Measurements from ENCODE around the gene TPTE2. TPM values are rescaled to one million over a fixed set of nuclear protein-coding genes. Genes with fewer than 3 reads are reported as not detected.
"Not testable (repeated sequence)": the region's sequence is repeated elsewhere in the genome, so short reads cannot be mapped to it uniquely, and the experiment has no call there.

Gene TPTE2
- total RNA-seq: under 1 TPM; 0.22 to 0.30 TPM

- H3K27ac Mint-ChIP-seq; H3K4me3 Mint-ChIP-seq; ATAC-seq (replicated peaks in 1 of 2); H3K4me1 Mint-ChIP-seq (ENCODE audit: low read depth); H3K9me3 Mint-ChIP-seq; DNase-seq; H3K27me3 Mint-ChIP-seq (ENCODE audit: low read depth); H3K36me3 Mint-ChIP-seq (ENCODE audit: insufficient read depth in 2 of 2): not testable (repeated sequence)
Observed at GRCh38 chr13:19561127-19561582, at the start of gene TPTE2. TSS of gene TPTE2 (minus strand) at chr13:19561532. CDS start at chr13:19503234, 58,298 bp downstream.

- H3K36me3 Mint-ChIP-seq (ENCODE audit: insufficient read depth in 2 of 2): peaks cover 5 to 21% of the 10 kb centered on the region in 2 donors
- ATAC-seq (replicated peaks in 1 of 2): no peak
- H3K4me3 Mint-ChIP-seq: no peak overlapping the region
- H3K4me1 Mint-ChIP-seq (ENCODE audit: low read depth): peaks cover 4% of the 10 kb centered on the region
- no peak overlapping the region for H3K27ac Mint-ChIP-seq
- H3K27me3 Mint-ChIP-seq (ENCODE audit: low read depth): peaks cover 24% of the 10 kb centered on the region
- H3K9me3 Mint-ChIP-seq: peaks cover 2 to 3% of the 10 kb centered on the region in 2 donors
- no peak for DNase-seq
Observed at GRCh38 chr13:19607523-19608078, 46.3 kb upstream of the TPTE2 start.

- Mint-ChIP-seq H3K4me1 (ENCODE audit: low read depth) (peaks cover 4% of the 10 kb centered on the region), H3K9me3 (peaks cover 2 to 3% of the 10 kb centered on the region in 2 donors), H3K36me3 (ENCODE audit: insufficient read depth in 2 of 2) (peaks cover 5 to 21% of the 10 kb centered on the region in 2 donors), H3K4me3 (no peak overlapping the region), H3K27ac (no peak overlapping the region), H3K27me3 (ENCODE audit: low read depth) (peaks cover 25% of the 10 kb centered on the region)
- no peak for ATAC-seq (replicated peaks in 1 of 2)
- no peak for DNase-seq
Observed at GRCh38 chr13:19606737-19607136, 45.4 kb upstream of the TPTE2 start.

GRCh38 chr13:19606152-19606551 lies 44.8 kb upstream of the TPTE2 start:
- peaks cover 4% of the 10 kb centered on the region for H3K4me1 Mint-ChIP-seq (ENCODE audit: low read depth)
- H3K27ac Mint-ChIP-seq: no peak overlapping the region
- H3K9me3 Mint-ChIP-seq: peaks cover 2 to 3% of the 10 kb centered on the region in 2 donors
- ATAC-seq (replicated peaks in 1 of 2) (no peak), DNase-seq (no peak)
- H3K36me3 Mint-ChIP-seq (ENCODE audit: insufficient read depth in 2 of 2): peaks cover 5 to 21% of the 10 kb centered on the region in 2 donors
- no peak overlapping the region for H3K4me3 Mint-ChIP-seq
- H3K27me3 Mint-ChIP-seq (ENCODE audit: low read depth): peaks cover 25% of the 10 kb centered on the region

- H3K4me3 Mint-ChIP-seq: no peak overlapping the region
- H3K27ac Mint-ChIP-seq: no peak overlapping the region
- H3K36me3 Mint-ChIP-seq (ENCODE audit: insufficient read depth in 2 of 2): peaks cover 5 to 21% of the 10 kb centered on the region in 2 donors
- H3K27me3 Mint-ChIP-seq (ENCODE audit: low read depth): peaks cover 25% of the 10 kb centered on the region
- ATAC-seq (replicated peaks in 1 of 2): no peak
- peaks cover 4% of the 10 kb centered on the region for H3K4me1 Mint-ChIP-seq (ENCODE audit: low read depth)
- peaks cover 2 to 3% of the 10 kb centered on the region in 2 donors for H3K9me3 Mint-ChIP-seq
- DNase-seq: no peak
Observed at GRCh38 chr13:19605161-19605955, 44.0 kb upstream of the TPTE2 start.

GRCh38 chr13:19604306-19604705 lies 43.0 kb upstream of the TPTE2 start:
- ATAC-seq (replicated peaks in 1 of 2): no peak
- Mint-ChIP-seq H3K4me3 (no peak overlapping the region), H3K27ac (no peak overlapping the region)

GRCh38 chr13:19601749-19602725 lies 40.7 kb upstream of the TPTE2 start:
- Mint-ChIP-seq H3K36me3 (ENCODE audit: insufficient read depth in 2 of 2) (peaks cover 5 to 12% of the 10 kb centered on the region in 2 donors), H3K27me3 (ENCODE audit: low read depth) (peaks cover 37% of the 10 kb centered on the region), H3K27ac (no peak overlapping the region), H3K9me3 (peaks cover 2 to 3% of the 10 kb centered on the region in 2 donors), H3K4me3 (peak overlapping the region; percentile 63 to 67), H3K4me1 (ENCODE audit: low read depth) (no peaks in the 10 kb centered on the region)
- DNase-seq (peak; percentile 66 to 68), ATAC-seq (replicated peaks in 1 of 2) (peak; percentile 93 to 97)

More at GRCh38 chr13:19604306-19604705, 43.0 kb upstream of the TPTE2 start:
- Mint-ChIP-seq H3K36me3 (ENCODE audit: insufficient read depth in 2 of 2) (peaks cover 5 to 21% of the 10 kb centered on the region in 2 donors), H3K27me3 (ENCODE audit: low read depth) (peaks cover 32% of the 10 kb centered on the region), H3K9me3 (peaks cover 2 to 3% of the 10 kb centered on the region in 2 donors), H3K4me1 (ENCODE audit: low read depth) (peaks cover 4% of the 10 kb centered on the region)
- no peak for DNase-seq

- H3K4me3 Mint-ChIP-seq: no peak overlapping the region
Observed at GRCh38 chr13:19597523-19597922, 36.2 kb upstream of the TPTE2 start.

GRCh38 chr13:19596960-19597361 lies 35.6 kb upstream of the TPTE2 start:
- DNase-seq (no peak), ATAC-seq (replicated peaks in 1 of 2) (no peak)
- no peaks in the 10 kb centered on the region for H3K4me1 Mint-ChIP-seq (ENCODE audit: low read depth)
- H3K27ac Mint-ChIP-seq: no peak overlapping the region
- no peak overlapping the region for H3K4me3 Mint-ChIP-seq
- peaks cover 23% of the 10 kb centered on the region for H3K27me3 Mint-ChIP-seq (ENCODE audit: low read depth)
- no peaks in the 10 kb centered on the region for H3K36me3 Mint-ChIP-seq (ENCODE audit: insufficient read depth in 2 of 2)
- H3K9me3 Mint-ChIP-seq: no peaks in the 10 kb centered on the region

More at GRCh38 chr13:19597523-19597922, 36.2 kb upstream of the TPTE2 start:
- no peaks in the 10 kb centered on the region for H3K36me3 Mint-ChIP-seq (ENCODE audit: insufficient read depth in 2 of 2)
- no peaks in the 10 kb centered on the region for H3K4me1 Mint-ChIP-seq (ENCODE audit: low read depth)
- ATAC-seq (replicated peaks in 1 of 2): no peak
- no peaks in the 10 kb centered on the region for H3K9me3 Mint-ChIP-seq
- no peak for DNase-seq
- no peak overlapping the region for H3K27ac Mint-ChIP-seq
- peaks cover 24% of the 10 kb centered on the region for H3K27me3 Mint-ChIP-seq (ENCODE audit: low read depth)

GRCh38 chr13:19596086-19596485 lies 34.8 kb upstream of the TPTE2 start:
- ATAC-seq (replicated peaks in 1 of 2) (no peak), DNase-seq (no peak)
- no peaks in the 10 kb centered on the region for H3K36me3 Mint-ChIP-seq (ENCODE audit: insufficient read depth in 2 of 2)
- no peak overlapping the region for H3K4me3 Mint-ChIP-seq
- H3K27me3 Mint-ChIP-seq (ENCODE audit: low read depth): peaks cover 23% of the 10 kb centered on the region
- no peaks in the 10 kb centered on the region for H3K9me3 Mint-ChIP-seq
- H3K4me1 Mint-ChIP-seq (ENCODE audit: low read depth): no peaks in the 10 kb centered on the region
- no peak overlapping the region for H3K27ac Mint-ChIP-seq

GRCh38 chr13:19592657-19593180 lies 31.4 kb upstream of the TPTE2 start:
- DNase-seq (no peak), ATAC-seq (replicated peaks in 1 of 2) (no peak)
- H3K36me3 Mint-ChIP-seq (ENCODE audit: insufficient read depth in 2 of 2): no peaks in the 10 kb centered on the region
- H3K9me3 Mint-ChIP-seq: no peaks in the 10 kb centered on the region
- H3K27me3 Mint-ChIP-seq (ENCODE audit: low read depth): peaks cover 10% of the 10 kb centered on the region
- H3K4me1 Mint-ChIP-seq (ENCODE audit: low read depth): no peaks in the 10 kb centered on the region
- H3K4me3 Mint-ChIP-seq: no peak overlapping the region
- no peak overlapping the region for H3K27ac Mint-ChIP-seq

- no peak overlapping the region for H3K27ac Mint-ChIP-seq
- DNase-seq (no peak), ATAC-seq (replicated peaks in 1 of 2) (no peak)
- H3K4me1 Mint-ChIP-seq (ENCODE audit: low read depth): peaks cover 8% of the 10 kb centered on the region
- H3K36me3 Mint-ChIP-seq (ENCODE audit: insufficient read depth in 2 of 2): no peaks in the 10 kb centered on the region
- H3K27me3 Mint-ChIP-seq (ENCODE audit: low read depth): peaks cover 5% of the 10 kb centered on the region
- H3K4me3 Mint-ChIP-seq: no peak overlapping the region
- no peaks in the 10 kb centered on the region for H3K9me3 Mint-ChIP-seq
Observed at GRCh38 chr13:19591864-19592263, 30.5 kb upstream of the TPTE2 start.
